SK-N-SH (cell line): ENCODE measurements around the gene POLR3E. TPM values are rescaled to one million over a fixed set of nuclear protein-coding genes. Genes with fewer than 3 reads are reported as not detected.

Experiments used
- CTCF ChIA-PET: fragments of 300-600, 350-600 bp; formaldehyde crosslinking; extraction: SDS; loops from one replicate; lab custom pipeline; 2021; lab: Yijun Ruan, JAX
- POLR2A ChIA-PET: fragments of 350-600 bp; sonication (Branson Sonifier 250); formaldehyde crosslinking; extraction: SDS; loops from one replicate; lab custom pipeline; 2020; ENCODE audit warnings: antibody characterized with exemption, inconsistent platforms; lab: Yijun Ruan, JAX
- DNase-seq: peaks from one replicate; pipeline ENCODE4 v3.0.0; 2012
- H2AFZ ChIP-seq: fragments of 200-600 bp; sonication (generic); 2 replicates; pipeline ENCODE4 v1.8.1; 2016; ENCODE audit warnings: antibody characterized with exemption, mild to moderate bottlenecking, low read depth
- H3F3A ChIP-seq: fragments of 200-600 bp; sonication (generic); replicated peaks from 2 replicates; pipeline ENCODE3; 2016; ENCODE audit warnings: antibody characterized with exemption, mild to moderate bottlenecking; ENCODE audit not compliant: insufficient read depth
- H3K27ac ChIP-seq, 2 experiments: fragments of 200-500 bp in 1 of 2; fragments of 200-600 bp in 1 of 2; sonication (Bioruptor generic) in 1 of 2; sonication (generic), shearing (Covaris generic) in 1 of 2; 2 replicates each; pipeline versions ENCODE4 v1.5.1 to v1.6.1; 2014 to 2016; ENCODE audit warnings: low read depth in 2 of 2, inconsistent platforms in 1 of 2, low read length in 1 of 2, mild to moderate bottlenecking in 1 of 2, mixed read lengths in 1 of 2
- H3K27me3 ChIP-seq: fragments of 200-600 bp; sonication (generic), shearing (Covaris generic); 2 replicates; pipeline ENCODE4 v1.6.1; 2016; ENCODE audit warnings: mixed run types; ENCODE audit not compliant: insufficient read depth
- H3K36me3 ChIP-seq, 2 experiments: fragments of 200-500 bp in 1 of 2; fragments of 200-600 bp in 1 of 2; sonication (Bioruptor generic) in 1 of 2; sonication (generic) in 1 of 2; replicated peaks in 1 of 2; 2 replicates each; pipeline versions ENCODE3 to v1.5.1; 2014 to 2016; ENCODE audit warnings: low read length in 1 of 2, mild to moderate bottlenecking in 1 of 2; ENCODE audit not compliant: insufficient read depth in 2 of 2, control insufficient read depth in 1 of 2
- H3K4me1 ChIP-seq, 2 experiments: fragments of 200-500 bp in 1 of 2; fragments of 200-600 bp in 1 of 2; sonication (Bioruptor generic) in 1 of 2; sonication (generic), shearing (Covaris generic) in 1 of 2; 2 replicates each; pipeline versions ENCODE4 v1.5.1 to v1.6.1; 2014 to 2016; ENCODE audit warnings: low read depth in 1 of 2, low read length in 1 of 2, mixed run types in 1 of 2; ENCODE audit not compliant: insufficient read depth in 2 of 2, control insufficient read depth in 1 of 2
- H3K4me2 ChIP-seq: fragments of 200-600 bp; sonication (generic), shearing (Covaris generic); 2 replicates; pipeline ENCODE4 v1.6.1; 2017; ENCODE audit warnings: mixed run types
- H3K4me3 ChIP-seq, 2 experiments: fragments of 200-500 bp in 1 of 2; fragments of 200-600 bp in 1 of 2; sonication (Bioruptor generic) in 1 of 2; sonication (generic), shearing (Covaris generic) in 1 of 2; 2 replicates each; pipeline versions ENCODE4 v1.5.1 to v1.8.1; 2014 to 2016; ENCODE audit warnings: low read depth in 2 of 2, inconsistent platforms in 1 of 2, low read length in 1 of 2, mild to moderate bottlenecking in 1 of 2, mixed read lengths in 1 of 2, moderate library complexity in 1 of 2
- H3K79me2 ChIP-seq: fragments of 200-600 bp; sonication (generic); 2 replicates; pipeline ENCODE4 v1.8.1; 2017; ENCODE audit warnings: mild to moderate bottlenecking; ENCODE audit not compliant: insufficient read depth
- H3K9ac ChIP-seq: fragments of 200-600 bp; sonication (generic); 2 replicates; pipeline ENCODE4 v1.6.1; 2017; ENCODE audit warnings: mixed run types
- H3K9me2 ChIP-seq: fragments of 200-600 bp; sonication (generic); 2 replicates; pipeline ENCODE4 v1.6.1; 2017; ENCODE audit warnings: mixed run types
- H3K9me3 ChIP-seq: fragments of 200-600 bp; sonication (generic); 2 replicates; pipeline ENCODE4 v1.6.1; 2017; ENCODE audit warnings: mixed run types, mild to moderate bottlenecking, moderate library complexity
- H4K20me1 ChIP-seq: fragments of 200-600 bp; sonication (generic); 2 replicates; pipeline ENCODE4 v1.6.1; 2017; ENCODE audit warnings: mild to moderate bottlenecking, mixed run types; ENCODE audit not compliant: insufficient read depth
- CHD2 ChIP-seq: fragments of 150-350 bp; IDR thresholded peaks from 2 replicates; pipeline ENCODE4 v1.6.1; 2018; ENCODE audit warnings: low read length; ENCODE audit not compliant: partially characterized antibody
- EP300 ChIP-seq, 2 experiments: IDR thresholded peaks; 2 replicates each; pipeline versions ENCODE4 v1.4.0 to v1.6.1; 2012; ENCODE audit warnings: borderline replicate concordance in 1 of 2, low read depth in 1 of 2, low read length in 1 of 2
- FOSL2 ChIP-seq: IDR thresholded peaks from 2 replicates; pipeline ENCODE4 v1.4.0; 2012; ENCODE audit warnings: low read depth, mild to moderate bottlenecking, moderate library complexity, borderline replicate concordance
- GATA2 ChIP-seq: sonication (generic); formaldehyde crosslinking; IDR thresholded peaks from 2 replicates; pipeline ENCODE4 v1.5.0; 2020; ENCODE audit warnings: mild to moderate bottlenecking, missing genetic modification reagents
- POLR2AphosphoS5 ChIP-seq: IDR thresholded peaks from 2 replicates; pipeline ENCODE4 v1.6.1; 2012; ENCODE audit warnings: low read depth, low read length
- RAD21 ChIP-seq: IDR thresholded peaks from 2 replicates; pipeline ENCODE4 v1.6.1; 2012; ENCODE audit warnings: mild to moderate bottlenecking, low read length
- RFX5 ChIP-seq: IDR thresholded peaks from 2 replicates; pipeline ENCODE4 v1.6.1; 2012; ENCODE audit warnings: mild to moderate bottlenecking, improper control_type of control experiment, low read length
- TCF12 ChIP-seq: IDR thresholded peaks from 2 replicates; pipeline ENCODE4 v1.4.0; 2012
- WGBS: methylation state at CpG from one replicate; pipeline ENCODE4 v1.1.6; 2017; ENCODE audit warnings: low lambda C conversion rate; 5-methylcytosine and 5-hydroxymethylcytosine counted together
- polyA plus RNA-seq, 3 experiments: library from polyadenylated mRNA; depleted of rRNA; stranded (reverse); fragments of >200 nt; gene quantifications; 2 replicates each; pipeline ENCODE4 v1.2.3, GENCODE V29; 2012
- TF ChIP-seq, protein P1 (sequence below): IDR thresholded peaks from 2 replicates; pipeline ENCODE4; 2012
- TF ChIP-seq, protein P2 (sequence below): IDR thresholded peaks from 2 replicates; pipeline ENCODE4 v1.6.1; 2012; ENCODE audit warnings: mild to moderate bottlenecking, low read depth, low read length, moderate library complexity

POLR3E gene
- polyA plus RNA-seq, 1 of the 3 experiments (the other 2 are of a cell fraction) = 59.6 TPM

DNA sequence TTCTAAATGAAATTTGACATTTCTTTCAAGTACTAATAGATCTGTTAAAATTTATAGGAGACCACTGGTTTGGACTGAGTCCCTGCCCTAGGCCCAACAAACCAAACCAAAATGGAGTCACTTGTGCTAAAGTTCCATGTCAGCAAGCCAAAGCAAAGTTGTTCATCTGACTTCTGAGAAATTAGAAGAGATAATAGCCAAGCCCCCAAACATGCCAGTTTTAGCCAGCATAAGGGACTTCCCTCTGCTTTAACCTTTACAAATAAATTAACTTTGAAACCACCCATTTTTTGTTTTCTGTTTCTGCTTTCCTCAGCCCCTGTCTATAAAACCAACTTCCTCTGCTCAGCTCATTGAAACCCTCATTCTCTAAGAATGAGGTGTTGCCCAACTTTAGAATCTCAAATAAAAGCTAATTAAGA lies 58.3 kb downstream of the POLR3E start:
- POLR2A ChIA-PET = no interaction called here
- no peak overlapping the region for H3K4me2 ChIP-seq
- peaks cover 84% of the 10 kb centered on the region for H3K79me2 ChIP-seq

DNA sequence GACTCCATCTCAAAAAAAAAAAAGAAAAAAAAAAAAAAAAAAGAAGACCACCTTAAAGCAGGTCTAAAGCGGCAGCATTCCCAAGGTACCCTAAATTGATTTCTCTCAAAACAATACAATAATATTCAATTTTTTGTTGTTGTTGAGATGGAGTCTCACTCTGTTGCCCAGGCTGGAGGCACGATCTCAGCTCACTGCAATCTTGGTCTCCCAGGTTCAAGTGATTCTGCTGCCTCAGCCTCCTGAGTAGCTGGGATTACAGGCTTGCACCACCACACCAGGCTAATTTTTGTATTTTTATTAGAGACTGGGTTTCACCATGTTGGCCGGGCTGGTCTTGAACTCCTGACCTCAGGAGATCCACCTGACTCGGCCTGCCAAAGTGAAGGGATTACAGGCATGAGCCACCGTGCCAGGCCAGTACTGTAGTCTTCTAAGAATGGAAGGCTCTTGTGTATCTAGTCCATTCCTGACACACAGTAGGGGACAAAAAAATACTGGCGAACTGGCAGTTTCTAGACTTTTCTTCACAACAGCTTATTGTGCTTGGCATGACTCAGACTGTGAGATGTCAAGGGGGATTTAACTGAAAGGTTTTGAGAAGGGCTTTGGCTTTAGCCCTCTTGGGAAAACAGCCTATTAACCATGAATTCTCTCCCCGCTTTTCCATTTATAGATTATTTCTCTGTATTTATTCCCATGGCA lies 59.9 kb downstream of the POLR3E start:
- 94% methylated on average over 7 of the region's 7 CpGs for WGBS
- H3K79me2 ChIP-seq = peaks cover 82% of the 10 kb centered on the region
- H3K4me1 ChIP-seq = peaks cover 3 to 20% of the 10 kb centered on the region in 2 experiments; a peak in 3 of 4 replicates
- no peak overlapping the region for H3K9ac ChIP-seq
- ChIA-PET CTCF (no interaction called here), POLR2A (no interaction called here)
- DNase-seq = no peak
- peaks cover 0 to 29% of the 10 kb centered on the region in 2 experiments for H3K36me3 ChIP-seq
- H3F3A ChIP-seq = peaks cover 54% of the 10 kb centered on the region
- H3K4me3 ChIP-seq = no peak overlapping the region
- no peaks in the 10 kb centered on the region for H4K20me1 ChIP-seq
- no peak overlapping the region for H3K4me2 ChIP-seq
- no peak overlapping the region for H2AFZ ChIP-seq
- H3K27ac ChIP-seq = peak overlapping the region in 1 of 2 experiments; percentile 81; a peak in 2 of 4 replicates
- H3K9me3 ChIP-seq = no peaks in the 10 kb centered on the region
- no peaks in the 10 kb centered on the region for H3K9me2 ChIP-seq
- H3K27me3 ChIP-seq = no peaks in the 10 kb centered on the region
- no peak for TF ChIP-seq RAD21
- TF ChIP-seq, protein P1, sequence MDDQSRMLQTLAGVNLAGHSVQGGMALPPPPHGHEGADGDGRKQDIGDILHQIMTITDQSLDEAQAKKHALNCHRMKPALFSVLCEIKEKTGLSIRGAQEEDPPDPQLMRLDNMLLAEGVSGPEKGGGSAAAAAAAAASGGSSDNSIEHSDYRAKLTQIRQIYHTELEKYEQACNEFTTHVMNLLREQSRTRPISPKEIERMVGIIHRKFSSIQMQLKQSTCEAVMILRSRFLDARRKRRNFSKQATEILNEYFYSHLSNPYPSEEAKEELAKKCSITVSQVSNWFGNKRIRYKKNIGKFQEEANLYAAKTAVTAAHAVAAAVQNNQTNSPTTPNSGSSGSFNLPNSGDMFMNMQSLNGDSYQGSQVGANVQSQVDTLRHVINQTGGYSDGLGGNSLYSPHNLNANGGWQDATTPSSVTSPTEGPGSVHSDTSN = peak; percentile 44; the same call in 1 of the 2 replicates

More for the DNA sequence above, 58.3 kb downstream of the POLR3E start:
- no peak for DNase-seq
- no peaks in the 10 kb centered on the region for H3K9me3 ChIP-seq
- peaks cover 0 to 43% of the 10 kb centered on the region in 2 experiments for H3K36me3 ChIP-seq
- peaks cover 56% of the 10 kb centered on the region for H3F3A ChIP-seq
- H4K20me1 ChIP-seq = no peaks in the 10 kb centered on the region
- no peak overlapping the region for H3K9ac ChIP-seq
- H3K9me2 ChIP-seq = no peaks in the 10 kb centered on the region
- H3K4me3 ChIP-seq = no peak overlapping the region
- CTCF ChIA-PET = interaction anchor here (0.7 to 0.8 kb wide), 2 partner anchors 12 to 35 kb away, joined by 3 to 4 read pairs; no protein-coding TSS in a partner anchor
- no peak overlapping the region for H2AFZ ChIP-seq
- no peaks in the 10 kb centered on the region for H3K27me3 ChIP-seq
- H3K27ac ChIP-seq = peak overlapping the region in 1 of 2 experiments; percentile 96; a peak in 1 of 4 replicates
- H3K4me1 ChIP-seq = peaks cover 3 to 20% of the 10 kb centered on the region in 2 experiments; a peak in 3 of 4 replicates
- TF ChIP-seq FOSL2 (no peak), RFX5 (no peak), CHD2 (no peak), POLR2AphosphoS5 (no peak), GATA2 (no peak), EP300 (IDR thresholded peaks at IDR 0.05; ENCODE audit: borderline replicate concordance in 1 of 2, low read depth in 1 of 2, low read length in 1 of 2) (no peak), TCF12 (no peak)
- TF ChIP-seq, protein P2, sequence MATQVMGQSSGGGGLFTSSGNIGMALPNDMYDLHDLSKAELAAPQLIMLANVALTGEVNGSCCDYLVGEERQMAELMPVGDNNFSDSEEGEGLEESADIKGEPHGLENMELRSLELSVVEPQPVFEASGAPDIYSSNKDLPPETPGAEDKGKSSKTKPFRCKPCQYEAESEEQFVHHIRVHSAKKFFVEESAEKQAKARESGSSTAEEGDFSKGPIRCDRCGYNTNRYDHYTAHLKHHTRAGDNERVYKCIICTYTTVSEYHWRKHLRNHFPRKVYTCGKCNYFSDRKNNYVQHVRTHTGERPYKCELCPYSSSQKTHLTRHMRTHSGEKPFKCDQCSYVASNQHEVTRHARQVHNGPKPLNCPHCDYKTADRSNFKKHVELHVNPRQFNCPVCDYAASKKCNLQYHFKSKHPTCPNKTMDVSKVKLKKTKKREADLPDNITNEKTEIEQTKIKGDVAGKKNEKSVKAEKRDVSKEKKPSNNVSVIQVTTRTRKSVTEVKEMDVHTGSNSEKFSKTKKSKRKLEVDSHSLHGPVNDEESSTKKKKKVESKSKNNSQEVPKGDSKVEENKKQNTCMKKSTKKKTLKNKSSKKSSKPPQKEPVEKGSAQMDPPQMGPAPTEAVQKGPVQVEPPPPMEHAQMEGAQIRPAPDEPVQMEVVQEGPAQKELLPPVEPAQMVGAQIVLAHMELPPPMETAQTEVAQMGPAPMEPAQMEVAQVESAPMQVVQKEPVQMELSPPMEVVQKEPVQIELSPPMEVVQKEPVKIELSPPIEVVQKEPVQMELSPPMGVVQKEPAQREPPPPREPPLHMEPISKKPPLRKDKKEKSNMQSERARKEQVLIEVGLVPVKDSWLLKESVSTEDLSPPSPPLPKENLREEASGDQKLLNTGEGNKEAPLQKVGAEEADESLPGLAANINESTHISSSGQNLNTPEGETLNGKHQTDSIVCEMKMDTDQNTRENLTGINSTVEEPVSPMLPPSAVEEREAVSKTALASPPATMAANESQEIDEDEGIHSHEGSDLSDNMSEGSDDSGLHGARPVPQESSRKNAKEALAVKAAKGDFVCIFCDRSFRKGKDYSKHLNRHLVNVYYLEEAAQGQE = no peak
- TF ChIP-seq, all 33 proteins: peak for 0
